Measurements from ENCODE around the gene BOD1L2.

The BOD1L2 gene

DNA sequence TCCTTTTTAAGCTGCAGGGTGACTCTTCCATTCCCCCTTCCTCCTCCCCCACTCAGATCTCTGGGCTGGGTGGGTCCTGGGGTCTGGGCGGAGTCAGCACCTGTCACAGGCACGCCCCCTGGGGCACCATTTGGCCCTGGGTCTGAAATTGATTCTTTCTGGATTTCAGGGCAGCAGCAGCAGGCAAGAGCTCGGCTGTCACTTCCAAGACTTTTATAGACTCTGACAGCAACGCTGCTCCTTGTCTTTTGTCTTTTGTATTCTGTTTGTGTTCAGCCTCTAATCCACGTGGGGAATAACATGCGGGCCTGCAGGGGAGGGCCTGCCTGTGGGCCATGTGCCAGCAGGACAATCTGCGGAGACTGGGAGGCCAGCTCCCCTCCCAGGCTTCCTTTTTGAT, 3.9 kb downstream of the BOD1L2 start:
- no peak for DNase-seq

- no peak for DNase-seq
Observed at GRCh38 chr18:57154191-57154830, 7.4 kb downstream of the BOD1L2 start.

DNA sequence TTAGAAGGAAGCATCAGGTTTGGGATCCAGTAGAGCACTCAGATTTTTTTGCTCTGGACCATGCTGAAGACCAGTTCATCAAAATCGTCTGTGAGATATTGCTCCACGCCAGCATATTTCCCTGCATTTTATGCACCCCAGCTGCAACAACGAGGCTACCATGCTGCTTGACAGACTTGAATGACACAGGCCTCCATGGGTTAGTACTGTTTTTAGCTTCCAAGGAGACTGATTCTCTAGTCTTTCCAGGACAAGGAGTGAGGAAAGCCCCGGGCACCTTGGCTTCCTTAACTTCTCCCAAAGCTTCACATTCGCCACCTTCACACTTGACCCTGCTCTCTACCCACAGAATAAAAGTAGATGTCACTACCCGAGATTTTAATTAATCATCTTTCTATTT, 17.5 kb downstream of the BOD1L2 start:
- DNase-seq = no peak

DNA sequence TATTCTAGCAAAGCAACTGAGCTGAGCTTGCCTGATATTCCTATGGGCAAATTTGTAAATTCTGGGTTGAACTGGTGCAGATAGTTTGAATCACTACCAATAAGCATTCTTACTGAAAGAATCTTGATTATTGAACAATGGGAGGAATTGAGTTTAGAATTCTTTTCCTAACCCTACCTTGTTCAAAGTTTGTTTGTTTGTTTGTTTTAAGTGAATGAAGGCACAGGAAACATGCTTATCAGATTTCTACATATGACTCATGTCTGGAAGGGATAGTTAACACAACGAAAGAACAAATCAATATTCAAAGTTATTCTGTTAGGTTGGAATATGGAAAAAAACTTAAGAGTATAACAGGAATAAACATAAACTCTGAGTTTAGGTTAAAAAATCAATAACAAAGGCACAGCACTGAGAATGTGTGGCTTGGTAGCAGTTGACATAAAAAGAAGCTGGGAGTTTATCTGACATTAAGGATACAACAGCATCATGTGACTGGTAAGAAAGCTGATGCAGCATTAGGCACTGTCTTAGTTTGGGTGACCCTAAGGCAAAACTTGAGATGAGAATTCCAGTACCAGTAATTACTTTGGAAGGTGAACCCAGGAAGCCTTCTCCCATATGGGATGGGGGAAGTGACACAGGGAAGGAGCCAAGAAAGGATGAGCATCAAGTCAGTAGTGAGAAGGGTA, 20.9 kb downstream of the BOD1L2 start:
- DNase-seq = no peak

GRCh38 chr18:57171026-57171425, 24.1 kb downstream of the BOD1L2 start:
- no peak for DNase-seq

DNA sequence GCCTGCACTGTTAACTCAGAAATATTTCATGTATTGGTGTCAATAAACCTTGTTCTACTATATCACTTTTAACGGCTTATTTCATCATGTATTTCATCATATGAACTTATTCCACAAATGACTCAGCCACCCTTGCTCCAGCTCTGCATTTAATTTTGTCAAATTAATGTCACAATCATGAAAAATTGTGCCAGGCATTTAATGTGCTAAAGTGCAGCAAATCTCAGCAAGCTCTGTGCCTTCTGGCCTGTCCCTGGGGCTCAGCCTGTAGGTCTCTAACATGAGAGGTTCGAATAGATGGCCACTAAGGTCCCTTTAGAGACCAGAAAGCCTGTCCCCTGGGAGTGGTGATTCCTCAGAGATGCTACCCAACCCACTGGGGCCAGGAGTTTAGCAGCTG, 28.6 kb downstream of the BOD1L2 start:
- DNase-seq = no peak

GRCh38 chr18:57185434-57185833, 38.5 kb downstream of the BOD1L2 start:
- no peak for DNase-seq

- no peak for DNase-seq
Observed at GRCh38 chr18:57188851-57189557, 42.1 kb downstream of the BOD1L2 start.

DNA sequence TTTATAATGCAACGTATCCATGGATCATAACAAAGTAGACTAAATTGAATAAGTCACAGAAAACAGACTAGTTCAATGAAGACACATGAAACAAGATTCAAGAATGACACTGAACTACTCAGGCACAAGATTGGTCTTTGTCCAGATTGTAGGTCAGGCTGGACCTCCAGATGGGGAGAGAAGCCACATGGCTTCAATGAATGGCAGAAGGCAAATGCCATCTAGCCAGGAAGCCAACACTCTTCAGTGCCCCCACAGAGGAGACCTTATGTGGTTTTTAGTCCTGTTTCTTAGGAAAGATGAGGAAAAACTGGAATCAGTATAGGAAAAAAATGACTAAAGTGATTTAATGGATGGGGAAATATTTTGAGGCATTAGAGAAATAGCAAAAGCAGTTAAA, 43.1 kb downstream of the BOD1L2 start:
- no peak for DNase-seq

- no peak for DNase-seq
Observed at GRCh38 chr18:57194070-57194469, 47.2 kb downstream of the BOD1L2 start.

- DNase-seq = no peak
Observed at GRCh38 chr18:57194622-57195021, 47.7 kb downstream of the BOD1L2 start.

- no peak for DNase-seq
Observed at GRCh38 chr18:57195341-57195740, 48.5 kb downstream of the BOD1L2 start.

- DNase-seq = no peak
Observed at GRCh38 chr18:57197261-57197660, 50.4 kb downstream of the BOD1L2 start.

DNA sequence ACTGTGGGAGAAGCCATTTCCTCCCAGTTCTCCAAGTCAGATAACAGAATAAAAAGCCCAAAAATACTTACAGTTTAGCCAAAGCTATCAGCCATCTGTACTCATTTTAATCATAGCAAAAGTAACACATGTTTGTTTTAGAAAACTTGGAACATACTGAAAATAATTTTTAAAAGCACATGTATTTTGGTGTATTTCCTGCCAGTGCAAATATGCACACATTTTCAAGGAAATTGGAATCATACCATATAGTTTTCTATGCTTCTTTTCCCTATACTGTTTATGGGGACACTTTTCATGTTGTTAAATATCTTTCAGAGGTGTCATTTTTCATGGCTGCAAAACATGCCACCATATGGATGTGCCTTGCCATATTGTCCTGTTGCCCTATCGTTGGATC, 51.2 kb downstream of the BOD1L2 start:
- DNase-seq = no peak
